Measurements from ENCODE around the gene MR1.

The MR1 gene

GRCh38 chr1:181106022-181106312 lies 72.2 kb downstream of the MR1 start:
- H3K9ac ChIP-seq (ENCODE audit: low read depth, low read length) = no peak overlapping the region
- H3K4me1 ChIP-seq (ENCODE audit: control insufficient read depth, insufficient read depth, low read length) = peaks cover 19% of the 10 kb centered on the region
- H3K36me3 ChIP-seq (ENCODE audit: control insufficient read depth, insufficient read depth, low read length) = no peaks in the 10 kb centered on the region
- no peaks in the 10 kb centered on the region for H3K9me3 ChIP-seq (ENCODE audit: control insufficient read depth, insufficient read depth, low read length)
- H3K27me3 ChIP-seq (ENCODE audit: control insufficient read depth, insufficient read depth, low read length) = peaks cover 79% of the 10 kb centered on the region
- peak overlapping the region; percentile 48 for H3K4me3 ChIP-seq (ENCODE audit: low read depth, low read length)

GRCh38 chr1:181106479-181106878 lies 72.7 kb downstream of the MR1 start:
- Histone ChIP-seq H3K9ac (ENCODE audit: low read depth, low read length) (no peak overlapping the region), H3K9me3 (ENCODE audit: control insufficient read depth, insufficient read depth, low read length) (no peaks in the 10 kb centered on the region), H3K4me1 (ENCODE audit: control insufficient read depth, insufficient read depth, low read length) (peaks cover 16% of the 10 kb centered on the region), H3K27me3 (ENCODE audit: control insufficient read depth, insufficient read depth, low read length) (peaks cover 80% of the 10 kb centered on the region), H3K36me3 (ENCODE audit: control insufficient read depth, insufficient read depth, low read length) (no peaks in the 10 kb centered on the region), H3K4me3 (ENCODE audit: low read depth, low read length) (no peak overlapping the region)

- Histone ChIP-seq H3K9me3 (ENCODE audit: control insufficient read depth, insufficient read depth, low read length) (no peaks in the 10 kb centered on the region), H3K27me3 (ENCODE audit: control insufficient read depth, insufficient read depth, low read length) (peaks cover 87% of the 10 kb centered on the region), H3K4me1 (ENCODE audit: control insufficient read depth, insufficient read depth, low read length) (peaks cover 11% of the 10 kb centered on the region), H3K9ac (ENCODE audit: low read depth, low read length) (no peak overlapping the region), H3K36me3 (ENCODE audit: control insufficient read depth, insufficient read depth, low read length) (no peaks in the 10 kb centered on the region), H3K4me3 (ENCODE audit: low read depth, low read length) (no peak overlapping the region)
Observed at GRCh38 chr1:181107711-181108110, 73.9 kb downstream of the MR1 start.

GRCh38 chr1:181108304-181108867 lies 74.6 kb downstream of the MR1 start:
- Histone ChIP-seq H3K4me1 (ENCODE audit: control insufficient read depth, insufficient read depth, low read length) (peaks cover 11% of the 10 kb centered on the region), H3K27me3 (ENCODE audit: control insufficient read depth, insufficient read depth, low read length) (peaks cover 85% of the 10 kb centered on the region), H3K36me3 (ENCODE audit: control insufficient read depth, insufficient read depth, low read length) (no peaks in the 10 kb centered on the region), H3K4me3 (ENCODE audit: low read depth, low read length) (no peak overlapping the region), H3K9ac (ENCODE audit: low read depth, low read length) (no peak overlapping the region), H3K9me3 (ENCODE audit: control insufficient read depth, insufficient read depth, low read length) (no peaks in the 10 kb centered on the region)

GRCh38 chr1:181110013-181110412 lies 76.2 kb downstream of the MR1 start:
- H3K9me3 ChIP-seq (ENCODE audit: control insufficient read depth, insufficient read depth, low read length) = no peaks in the 10 kb centered on the region
- no peaks in the 10 kb centered on the region for H3K36me3 ChIP-seq (ENCODE audit: control insufficient read depth, insufficient read depth, low read length)
- H3K9ac ChIP-seq (ENCODE audit: low read depth, low read length) = no peak overlapping the region
- H3K4me3 ChIP-seq (ENCODE audit: low read depth, low read length) = no peak overlapping the region
- peaks cover 6% of the 10 kb centered on the region for H3K4me1 ChIP-seq (ENCODE audit: control insufficient read depth, insufficient read depth, low read length)
- H3K27me3 ChIP-seq (ENCODE audit: control insufficient read depth, insufficient read depth, low read length) = peaks cover 76% of the 10 kb centered on the region

Measured in iPS-15b (cell line).